ENCODE measurements around the gene MBD6. TPM values are rescaled to one million over a fixed set of nuclear protein-coding genes. Genes with fewer than 3 reads are reported as not detected.
"Not testable (repeated sequence)": the region's sequence is repeated elsewhere in the genome, so short reads cannot be mapped to it uniquely, and the experiment has no call there.

MBD6 gene
- total RNA-seq, 1 donor from 2014 or later = 115 TPM

DNA sequence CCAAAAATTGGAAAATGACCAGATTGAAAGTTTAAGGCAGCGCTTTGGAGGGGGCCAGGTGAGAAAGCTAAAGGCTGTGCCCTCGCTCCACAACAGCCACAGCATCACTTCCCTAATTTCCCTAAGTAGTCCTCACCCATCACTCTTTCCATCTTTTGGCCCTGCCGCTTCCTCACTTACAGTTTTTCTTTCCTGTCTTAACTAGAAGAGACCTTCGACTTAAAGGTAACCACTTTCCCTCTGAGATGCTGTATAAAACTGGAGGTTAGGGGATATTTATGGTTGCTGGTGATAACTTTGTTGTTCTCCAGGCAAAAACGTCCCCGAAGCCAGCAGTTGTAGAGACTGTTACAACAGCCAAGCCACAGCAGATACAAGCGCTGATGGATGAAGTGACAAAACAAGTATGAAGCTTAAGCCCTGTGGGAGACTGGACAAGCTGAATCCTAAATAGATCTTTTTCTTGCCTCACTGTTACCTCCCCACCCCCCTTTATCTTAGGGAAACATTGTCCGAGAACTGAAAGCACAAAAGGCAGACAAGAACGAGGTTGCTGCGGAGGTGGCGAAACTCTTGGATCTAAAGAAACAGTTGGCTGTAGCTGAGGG is 6.6 kb upstream of the MBD6 start:
- DNase-seq (ENCODE audit: low spot score) = no peak

- DNase-seq (ENCODE audit: low spot score) = no peak
Observed at GRCh38 chr12:57516617-57517153, 5.9 kb upstream of the MBD6 start.

- DNase-seq (ENCODE audit: low spot score) = no peak
Observed at GRCh38 chr12:57517187-57517586, 5.4 kb upstream of the MBD6 start.

- DNase-seq (ENCODE audit: low spot score) = not testable (repeated sequence)
Observed at GRCh38 chr12:57517718-57518117, 4.9 kb upstream of the MBD6 start.

DNA sequence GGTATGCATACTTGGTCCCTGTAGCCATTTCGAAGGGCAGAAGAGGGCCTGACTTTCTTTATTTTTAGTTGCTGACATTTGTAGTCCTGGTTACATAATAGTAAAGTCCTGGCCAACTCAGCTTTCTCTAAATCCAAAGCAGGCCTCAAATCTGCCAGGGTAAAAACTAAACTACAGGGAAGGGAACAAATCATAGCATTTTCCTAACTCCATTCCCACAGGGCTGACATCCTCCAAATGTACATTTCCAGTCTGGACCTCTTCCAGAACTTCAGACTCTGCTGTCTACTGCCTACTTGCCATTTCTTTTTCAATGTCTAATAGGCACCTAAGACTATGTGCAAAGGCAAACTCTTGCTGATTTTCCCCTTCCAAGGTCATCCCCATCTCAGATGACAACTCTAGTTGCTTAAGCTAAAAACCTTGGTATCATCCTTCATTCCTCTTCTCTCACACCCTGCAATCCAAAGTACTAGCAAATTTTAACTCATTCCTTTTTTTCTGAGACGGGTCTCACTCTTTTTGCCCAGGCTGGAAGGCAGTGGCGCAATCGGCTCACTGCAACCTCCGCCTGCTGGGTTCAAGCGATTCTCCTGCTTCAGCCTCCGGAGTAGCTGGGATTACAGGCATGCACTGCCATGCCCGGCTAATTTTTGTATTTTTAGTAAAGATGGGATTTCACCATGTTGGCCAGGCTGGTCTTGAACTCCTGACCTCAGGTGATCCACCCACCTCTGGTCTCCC is 4.3 kb upstream of the MBD6 start:
- no peak for DNase-seq (ENCODE audit: low spot score)

- no peak for DNase-seq (ENCODE audit: low spot score)
Observed at GRCh38 chr12:57518920-57519795, 3.5 kb upstream of the MBD6 start.

GRCh38 chr12:57519796-57520052 is 2.9 kb upstream of the MBD6 start:
- DNase-seq (ENCODE audit: low spot score) = no peak

- DNase-seq (ENCODE audit: low spot score) = peak; percentile 100
Observed at GRCh38 chr12:57520053-57520818, 2.4 kb upstream of the MBD6 start, which contains the start of gene DDIT3. DDIT3 (minus strand) TSS chr12:57520514; CDS start chr12:57517406, 3,108 bp downstream.

- DNase-seq (ENCODE audit: low spot score) = peak; percentile 28
Observed at GRCh38 chr12:57521525-57522010, 1.1 kb upstream of the MBD6 start.

DNA sequence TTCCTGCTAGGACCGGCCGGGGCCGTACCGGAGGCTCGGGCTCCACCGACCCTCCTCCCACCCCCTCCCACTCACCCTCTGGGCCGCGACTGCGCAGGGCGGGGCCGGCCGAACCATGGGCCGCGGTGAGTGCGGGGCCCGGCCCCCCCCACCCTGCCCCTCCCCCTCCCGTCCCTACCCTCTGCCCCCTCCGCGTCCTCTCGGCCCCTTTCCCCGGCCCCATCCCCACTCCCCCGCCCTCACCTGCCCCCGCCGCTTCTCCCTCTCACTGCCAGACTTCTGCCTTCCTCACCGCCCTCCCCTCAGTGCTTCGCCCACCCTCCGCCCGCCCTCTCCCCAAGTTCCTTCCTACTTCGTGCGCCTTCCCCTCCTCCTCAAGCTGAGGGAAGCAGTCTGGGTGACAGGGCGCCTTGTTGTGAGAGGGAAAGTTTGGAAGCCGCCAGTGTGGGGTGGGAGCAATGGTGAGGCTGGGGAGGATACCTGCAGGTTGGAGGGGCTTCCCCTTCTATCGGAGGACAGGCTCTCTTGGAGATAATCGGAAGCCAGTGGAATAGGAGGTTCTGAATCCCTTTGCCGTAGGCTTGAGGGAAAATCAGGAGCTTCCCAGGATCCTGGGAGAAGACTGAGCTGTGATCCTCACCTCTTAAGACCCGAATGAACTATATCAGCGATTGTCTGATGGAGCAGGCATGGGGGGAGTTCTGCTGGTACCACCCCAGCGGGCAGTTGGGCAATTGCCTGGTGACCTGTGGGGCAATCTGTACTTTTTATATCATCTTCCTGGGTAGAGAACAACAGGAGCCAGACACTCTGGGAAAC is 472 bp downstream of the MBD6 start:
- DNase-seq (ENCODE audit: low spot score) = peak; percentile 57

DNA sequence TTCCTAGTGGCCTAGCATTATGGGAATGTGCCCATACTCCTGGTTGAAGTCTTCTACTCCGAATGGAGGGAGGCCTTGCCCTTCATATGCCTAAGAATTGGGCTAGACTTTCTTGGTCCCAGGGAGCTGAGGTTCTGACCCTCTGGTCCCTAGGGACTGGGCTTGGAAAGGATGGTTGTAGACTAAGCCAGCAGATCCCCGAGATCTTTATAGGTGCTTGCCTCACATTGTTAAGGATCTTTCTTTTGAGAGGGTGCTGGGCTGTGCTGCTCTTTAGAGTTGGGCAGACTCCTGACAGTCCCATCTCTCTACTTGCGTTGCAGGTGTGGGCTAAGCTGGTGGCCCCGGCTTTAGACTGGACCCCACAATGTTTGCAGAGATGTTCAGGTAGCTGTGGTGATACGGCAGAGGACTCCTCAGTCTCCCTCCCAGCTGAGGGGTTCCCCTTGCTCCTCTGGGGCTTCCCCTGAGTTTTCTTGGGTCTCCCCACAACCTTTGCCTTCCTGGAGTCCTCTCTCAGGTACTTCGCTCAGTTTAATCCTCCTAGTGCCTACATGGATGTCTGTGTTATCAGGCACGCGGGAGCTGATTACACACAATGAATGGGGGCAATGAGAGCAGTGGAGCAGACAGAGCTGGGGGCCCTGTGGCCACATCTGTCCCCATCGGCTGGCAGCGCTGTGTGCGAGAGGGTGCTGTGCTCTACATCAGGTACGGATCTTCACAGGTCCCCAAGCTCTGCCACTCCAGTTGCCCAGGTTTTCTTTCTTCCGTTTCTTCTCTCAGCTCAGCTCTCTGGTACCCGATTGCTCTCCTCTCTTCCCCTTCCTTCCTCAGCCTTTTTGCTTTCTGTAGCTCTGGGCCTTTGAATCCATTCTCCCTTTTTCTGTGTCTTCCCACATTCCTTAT is 1.3 kb downstream of the MBD6 start:
- no peak for DNase-seq (ENCODE audit: low spot score)

GRCh38 chr12:57524814-57525614 is 2.4 kb downstream of the MBD6 start:
- DNase-seq (ENCODE audit: low spot score) = no peak

GRCh38 chr12:57525615-57526383 is 3.2 kb downstream of the MBD6 start:
- DNase-seq (ENCODE audit: low spot score) = no peak

DNA sequence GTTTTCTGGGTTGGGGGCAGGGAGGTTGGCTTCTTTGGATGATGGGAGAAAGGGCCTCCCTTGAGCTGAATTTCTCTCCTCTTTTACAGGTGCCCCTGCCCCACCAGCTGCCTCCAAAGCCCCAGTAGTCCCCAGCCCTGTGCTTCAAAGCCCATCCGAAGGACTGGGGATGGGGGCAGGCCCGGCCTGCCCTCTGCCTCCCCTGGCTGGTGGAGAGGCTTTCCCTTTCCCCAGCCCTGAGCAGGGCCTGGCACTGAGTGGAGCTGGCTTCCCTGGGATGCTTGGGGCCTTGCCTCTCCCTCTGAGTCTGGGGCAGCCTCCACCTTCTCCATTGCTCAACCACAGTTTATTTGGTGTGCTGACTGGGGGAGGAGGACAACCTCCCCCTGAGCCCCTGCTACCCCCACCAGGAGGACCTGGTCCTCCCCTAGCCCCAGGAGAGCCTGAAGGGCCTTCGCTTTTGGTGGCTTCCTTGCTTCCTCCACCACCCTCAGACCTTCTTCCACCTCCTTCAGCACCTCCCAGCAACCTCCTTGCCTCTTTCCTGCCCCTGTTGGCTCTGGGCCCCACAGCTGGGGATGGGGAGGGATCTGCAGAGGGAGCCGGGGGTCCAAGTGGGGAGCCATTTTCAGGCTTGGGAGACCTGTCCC is 4.0 kb downstream of the MBD6 start:
- no peak for DNase-seq (ENCODE audit: low spot score)

DNA sequence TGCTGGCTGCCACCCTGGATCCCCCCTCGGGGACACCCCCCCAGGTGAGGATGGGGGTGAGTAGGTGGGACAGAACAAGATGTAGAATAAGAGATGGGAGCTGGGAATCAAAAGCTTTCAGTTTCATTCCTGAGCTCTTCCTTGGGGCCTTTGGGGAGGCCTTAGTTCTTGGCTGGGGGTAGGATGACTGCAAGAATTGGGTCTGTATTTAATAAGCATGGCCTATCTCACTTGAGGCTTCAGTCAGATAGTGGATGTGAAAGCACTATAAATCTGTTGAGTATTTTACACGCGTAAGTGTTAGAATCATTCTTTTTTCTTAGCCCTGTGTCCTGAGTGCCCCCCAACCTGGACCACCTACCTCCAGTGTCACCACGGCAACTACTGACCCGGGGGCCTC is 4.6 kb downstream of the MBD6 start:
- DNase-seq (ENCODE audit: low spot score) = no peak

DNA sequence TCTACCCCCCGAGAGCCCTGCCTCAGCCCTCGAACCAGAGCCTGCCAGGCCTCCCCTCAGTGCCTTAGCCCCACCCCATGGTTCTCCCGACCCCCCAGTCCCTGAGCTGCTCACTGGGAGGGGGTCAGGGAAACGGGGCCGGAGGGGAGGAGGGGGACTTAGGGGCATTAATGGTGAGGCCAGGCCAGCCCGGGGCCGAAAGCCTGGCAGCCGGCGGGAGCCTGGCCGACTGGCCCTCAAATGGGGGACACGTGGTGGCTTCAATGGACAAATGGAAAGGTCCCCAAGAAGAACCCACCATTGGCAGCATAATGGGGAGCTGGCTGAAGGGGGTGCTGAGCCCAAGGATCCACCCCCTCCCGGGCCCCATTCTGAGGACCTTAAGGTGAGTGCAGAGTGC is 5.6 kb downstream of the MBD6 start:
- DNase-seq (ENCODE audit: low spot score) = no peak

DNA sequence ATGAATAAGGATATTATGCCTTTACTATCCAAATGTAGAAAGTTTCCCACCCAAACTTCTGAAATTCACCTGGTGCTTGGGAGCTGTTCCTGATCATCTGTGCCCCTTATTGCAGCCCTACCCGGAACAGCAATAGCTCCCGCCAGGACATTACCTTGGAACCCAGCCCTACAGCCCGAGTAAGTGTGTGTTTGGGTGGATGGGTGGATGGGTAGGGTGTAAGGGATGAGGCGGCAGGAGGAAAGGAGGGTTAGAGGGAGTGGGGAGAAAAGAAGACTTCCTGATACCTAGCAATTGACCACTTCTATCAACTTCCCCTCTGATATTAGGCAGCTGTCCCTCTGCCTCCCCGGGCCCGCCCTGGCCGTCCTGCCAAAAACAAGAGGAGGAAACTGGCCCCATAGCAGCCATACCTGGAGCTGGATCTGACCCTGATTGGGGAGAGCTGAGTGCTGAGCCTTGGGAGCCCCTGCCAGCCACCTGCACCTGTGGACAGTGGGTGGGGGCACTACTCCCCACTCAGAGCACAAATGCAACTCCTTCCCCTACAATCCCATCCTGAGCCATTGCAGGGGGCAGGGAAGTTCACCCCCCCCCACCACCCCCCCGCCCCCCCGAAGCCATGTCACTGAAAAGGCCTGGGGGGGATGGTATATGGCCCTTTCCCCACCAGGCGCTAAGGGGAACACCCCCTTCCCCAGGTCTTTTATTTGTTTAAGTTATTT is 6.4 kb downstream of the MBD6 start:
- DNase-seq (ENCODE audit: low spot score) = no peak

All from mucosa of gallbladder (tissue), 1 donor.